Measurements from ENCODE around the gene PAPPA.

DNA sequence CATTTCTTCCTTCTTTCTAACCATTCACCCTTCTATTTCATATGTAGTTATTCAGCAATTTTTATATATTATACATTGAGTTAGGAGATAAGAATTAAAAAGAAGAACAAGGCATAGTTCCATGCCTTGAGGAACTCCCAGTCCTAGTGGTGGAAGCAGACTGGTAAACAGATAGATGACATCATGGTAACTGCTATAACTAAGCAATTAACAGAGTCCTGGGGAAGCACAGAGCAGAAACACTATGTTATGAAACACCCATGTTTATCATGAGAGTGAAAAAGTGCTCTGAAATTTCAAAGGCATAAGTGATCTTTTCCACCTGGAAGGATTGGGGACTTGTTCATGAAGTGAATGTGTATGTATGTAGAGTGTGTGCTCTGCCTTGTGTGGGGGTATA lies 14.6 kb downstream of the PAPPA start:
- TF ChIP-seq POLR2A (IDR thresholded peaks at IDR 0.05; ENCODE audit: low read depth, low read length) = no peak
- no peak for TF ChIP-seq POLR2AphosphoS5 (IDR thresholded peaks at IDR 0.05; ENCODE audit: low read depth, low read length)
- TF ChIP-seq TAF1 (IDR thresholded peaks at IDR 0.05; ENCODE audit: low read depth, low read length) = no peak
